SK-N-SH treated with all-trans-retinoic acid at 6 μM for 48 hours (cell line): ENCODE data around the gene CPAMD8.
A peak's percentile ranks its signal among the peaks of the same experiment; 100 is the strongest.

Experiments used
- ATAC-seq: fragments of 200-7000 bp; cut with Tn5 transposase; 3 replicates; pipeline ENCODE4 v1.9.1; 2020; ENCODE audit warnings: mild to moderate bottlenecking, moderate library complexity
- ARNTL ChIP-seq: fragments of 450-650 bp; formaldehyde crosslinking; IDR thresholded peaks from 2 replicates; pipeline ENCODE4 v1.5.0; 2020; ENCODE audit warnings: low read depth, mild to moderate bottlenecking, moderate library complexity, borderline replicate concordance
- BACH2 ChIP-seq: fragments of 250-450 bp; sonication (Bioruptor Pico); IDR thresholded peaks from 2 replicates; pipeline ENCODE4 v1.9.0; 2021; ENCODE audit warnings: mild to moderate bottlenecking, borderline replicate concordance
- CSDC2 ChIP-seq: fragments of 250-450 bp; sonication (Bioruptor Pico); IDR thresholded peaks from 2 replicates; pipeline ENCODE4 v1.5.0; 2020; ENCODE audit warnings: mild to moderate bottlenecking, moderate library complexity
- CSRNP3 ChIP-seq: fragments of 250-450 bp; sonication (Bioruptor Pico); IDR thresholded peaks from 2 replicates; pipeline ENCODE4 v1.5.1; 2021; ENCODE audit warnings: mild to moderate bottlenecking, moderate library complexity
- ESRRG ChIP-seq: fragments of 250-450 bp; sonication (Bioruptor Pico); IDR thresholded peaks from 2 replicates; pipeline ENCODE4 v1.6.1; 2021; ENCODE audit warnings: mild to moderate bottlenecking
- GLIS3 ChIP-seq: fragments of 250-450 bp; sonication (Bioruptor Pico); IDR thresholded peaks from 2 replicates; pipeline ENCODE4 v1.5.0; 2020; ENCODE audit warnings: mild to moderate bottlenecking, moderate library complexity
- ISL1 ChIP-seq: fragments of 250-450 bp; sonication (Bioruptor Pico); IDR thresholded peaks from 2 replicates; pipeline ENCODE4 v2.1.2; 2022; ENCODE audit warnings: mild to moderate bottlenecking, moderate library complexity
- OSR1 ChIP-seq: fragments of 250-450 bp; sonication (Bioruptor Pico); IDR thresholded peaks from 2 replicates; pipeline ENCODE4 v1.8.0; 2022; ENCODE audit warnings: moderate library complexity, mild to moderate bottlenecking, inconsistent platforms
- PATZ1 ChIP-seq: fragments of 250-450 bp; sonication (Bioruptor Pico); IDR thresholded peaks from 2 replicates; pipeline ENCODE4 v1.8.0; 2020; ENCODE audit warnings: mild to moderate bottlenecking, moderate library complexity, borderline replicate concordance
- POU6F1 ChIP-seq: fragments of 250-450 bp; sonication (Bioruptor Pico); IDR thresholded peaks from 2 replicates; pipeline ENCODE4 v1.8.0; 2021; ENCODE audit warnings: low read depth, mild to moderate bottlenecking, moderate library complexity, borderline replicate concordance
- PPARA ChIP-seq: fragments of 250-450 bp; sonication (Bioruptor Pico); IDR thresholded peaks from 2 replicates; pipeline ENCODE4 v1.5.0; 2020; ENCODE audit warnings: mild to moderate bottlenecking, borderline replicate concordance
- RARB ChIP-seq: fragments of 250-450 bp; sonication (Bioruptor Pico); IDR thresholded peaks from 2 replicates; pipeline ENCODE4 v1.8.0; 2021; ENCODE audit warnings: mild to moderate bottlenecking, moderate library complexity
- SNAI2 ChIP-seq: fragments of 250-450 bp; sonication (Bioruptor Pico); IDR thresholded peaks from 2 replicates; pipeline ENCODE4 v1.5.0; 2020; ENCODE audit warnings: mild to moderate bottlenecking, moderate library complexity
- TCF4 ChIP-seq: fragments of 250-450 bp; sonication (Bioruptor Pico); IDR thresholded peaks from 2 replicates; pipeline ENCODE4 v1.8.0; 2021; ENCODE audit warnings: mild to moderate bottlenecking, moderate library complexity, borderline replicate concordance
- TOX ChIP-seq: fragments of 250-450 bp; sonication (Bioruptor Pico); IDR thresholded peaks from 2 replicates; pipeline ENCODE4 v1.8.0; 2021; ENCODE audit warnings: mild to moderate bottlenecking, moderate library complexity, borderline replicate concordance
- ZC3H10 ChIP-seq: fragments of 250-450 bp; sonication (Bioruptor Pico); IDR thresholded peaks from 2 replicates; pipeline ENCODE4 v1.5.1; 2021; ENCODE audit warnings: mild to moderate bottlenecking, moderate library complexity
- ZFP30 ChIP-seq: fragments of 450-650 bp; formaldehyde crosslinking; IDR thresholded peaks from 2 replicates; pipeline ENCODE4 v1.5.0; 2022; ENCODE audit warnings: mild to moderate bottlenecking, moderate library complexity
- ZNF565 ChIP-seq: fragments of 450-650 bp; formaldehyde crosslinking; conservative IDR thresholded peaks from 2 replicates; pipeline ENCODE4 v1.5.0; 2020; ENCODE audit warnings: low read depth, mild to moderate bottlenecking, moderate library complexity
- ZNF70 ChIP-seq: fragments of 450-650 bp; formaldehyde crosslinking; IDR thresholded peaks from 2 replicates; pipeline ENCODE4 v1.5.0; 2020; ENCODE audit warnings: mild to moderate bottlenecking, moderate library complexity
- ZNF8 ChIP-seq: fragments of 450-650 bp; formaldehyde crosslinking; IDR thresholded peaks from 2 replicates; pipeline ENCODE4 v1.5.0; 2020; ENCODE audit warnings: mild to moderate bottlenecking, moderate library complexity
- TF ChIP-seq, protein P1 (sequence below): fragments of 250-450 bp; sonication (Bioruptor Pico); IDR thresholded peaks from 2 replicates; pipeline ENCODE4 v1.5.1; 2020; ENCODE audit warnings: low read depth, mild to moderate bottlenecking, moderate library complexity

Gene CPAMD8

GRCh38 chr19:16899566-16900075 lies 127.0 kb downstream of the CPAMD8 start:
- ATAC-seq: peak; percentile 34
- TF ChIP-seq ZFP30 (CRISPR knock-in tag): no peak
- TF ChIP-seq ESRRG (CRISPR knock-in tag): no peak
- TF ChIP-seq ZNF8 (CRISPR knock-in tag): no peak
- TF ChIP-seq CSDC2 (CRISPR knock-in tag): no peak
- TF ChIP-seq BACH2 (CRISPR knock-in tag): no peak
- no peak for TF ChIP-seq OSR1
- TF ChIP-seq PATZ1 (CRISPR knock-in tag): no peak
- no peak for TF ChIP-seq PPARA (CRISPR knock-in tag)
- TF ChIP-seq TCF4 (CRISPR knock-in tag): no peak

DNA sequence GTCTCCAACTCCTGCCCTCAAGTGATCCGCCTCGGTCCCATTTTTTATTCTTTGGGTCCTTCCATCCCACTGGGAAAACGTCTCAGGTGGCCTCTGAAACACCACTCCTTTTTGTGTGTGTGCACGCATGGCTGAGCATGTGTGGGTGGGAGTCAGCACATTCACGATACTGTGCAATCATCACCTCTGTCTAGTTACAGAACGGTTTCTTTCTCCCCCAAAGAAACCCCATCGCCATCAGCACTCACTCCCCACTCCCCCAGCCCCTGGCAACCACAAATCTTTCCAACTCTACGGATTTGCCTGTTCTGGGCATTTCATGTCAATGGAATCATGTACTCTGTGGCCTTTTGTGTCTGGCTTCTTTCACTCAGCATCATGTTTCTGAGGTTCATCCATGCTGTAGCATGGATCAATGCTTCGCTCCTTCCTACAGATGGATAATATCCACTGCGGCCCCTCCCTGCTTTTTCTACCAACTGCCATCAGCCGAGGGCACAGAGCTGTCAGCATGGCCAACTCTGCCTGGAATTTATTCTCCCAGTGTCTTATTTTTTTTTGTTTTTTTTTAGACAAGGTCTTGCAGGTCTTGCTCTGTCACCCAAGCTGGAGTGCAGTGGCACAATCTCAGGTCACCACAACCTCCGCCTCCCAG lies 128.1 kb downstream of the CPAMD8 start:
- TF ChIP-seq RARB (no peak), GLIS3 (no peak)
- ATAC-seq: no peak

DNA sequence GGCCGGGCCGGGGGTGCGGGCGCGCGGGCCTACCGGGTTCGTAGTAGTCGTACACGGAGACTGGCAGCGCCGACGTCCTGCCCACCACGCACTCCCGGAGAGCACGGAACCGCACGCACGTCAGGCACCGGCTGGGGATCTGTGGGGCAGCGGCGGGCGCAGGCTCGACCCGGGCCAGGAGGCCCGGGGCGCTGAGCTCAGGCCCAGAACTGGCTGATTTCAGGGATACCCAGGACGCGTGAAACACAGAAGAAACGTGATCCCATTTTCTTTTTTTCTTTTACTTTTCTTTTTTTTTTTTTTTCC lies 128.8 kb downstream of the CPAMD8 start:
- ATAC-seq: peak; percentile 49

GRCh38 chr19:16897029-16897855 lies 129.4 kb downstream of the CPAMD8 start:
- peak; percentile 93 for ATAC-seq
- TF ChIP-seq BACH2 (CRISPR knock-in tag) (no peak), ZC3H10 (CRISPR knock-in tag) (no peak), SNAI2 (CRISPR knock-in tag) (no peak), TOX (no peak), ZFP30 (CRISPR knock-in tag) (no peak), CSRNP3 (CRISPR knock-in tag) (no peak), ARNTL (CRISPR knock-in tag) (no peak), ZNF565 (CRISPR knock-in tag) (no peak), ESRRG (CRISPR knock-in tag) (no peak), PPARA (CRISPR knock-in tag) (no peak), ZNF70 (CRISPR knock-in tag) (no peak)
- TF ChIP-seq, all 23 proteins: peak for 0

More for the DNA sequence above, 128.8 kb downstream of the CPAMD8 start:
- TF ChIP-seq TCF4 (CRISPR knock-in tag) (no peak), BACH2 (CRISPR knock-in tag) (no peak), ZNF565 (CRISPR knock-in tag) (no peak), ZNF70 (CRISPR knock-in tag) (no peak), ISL1 (CRISPR knock-in tag) (no peak), CSRNP3 (CRISPR knock-in tag) (no peak)

DNA sequence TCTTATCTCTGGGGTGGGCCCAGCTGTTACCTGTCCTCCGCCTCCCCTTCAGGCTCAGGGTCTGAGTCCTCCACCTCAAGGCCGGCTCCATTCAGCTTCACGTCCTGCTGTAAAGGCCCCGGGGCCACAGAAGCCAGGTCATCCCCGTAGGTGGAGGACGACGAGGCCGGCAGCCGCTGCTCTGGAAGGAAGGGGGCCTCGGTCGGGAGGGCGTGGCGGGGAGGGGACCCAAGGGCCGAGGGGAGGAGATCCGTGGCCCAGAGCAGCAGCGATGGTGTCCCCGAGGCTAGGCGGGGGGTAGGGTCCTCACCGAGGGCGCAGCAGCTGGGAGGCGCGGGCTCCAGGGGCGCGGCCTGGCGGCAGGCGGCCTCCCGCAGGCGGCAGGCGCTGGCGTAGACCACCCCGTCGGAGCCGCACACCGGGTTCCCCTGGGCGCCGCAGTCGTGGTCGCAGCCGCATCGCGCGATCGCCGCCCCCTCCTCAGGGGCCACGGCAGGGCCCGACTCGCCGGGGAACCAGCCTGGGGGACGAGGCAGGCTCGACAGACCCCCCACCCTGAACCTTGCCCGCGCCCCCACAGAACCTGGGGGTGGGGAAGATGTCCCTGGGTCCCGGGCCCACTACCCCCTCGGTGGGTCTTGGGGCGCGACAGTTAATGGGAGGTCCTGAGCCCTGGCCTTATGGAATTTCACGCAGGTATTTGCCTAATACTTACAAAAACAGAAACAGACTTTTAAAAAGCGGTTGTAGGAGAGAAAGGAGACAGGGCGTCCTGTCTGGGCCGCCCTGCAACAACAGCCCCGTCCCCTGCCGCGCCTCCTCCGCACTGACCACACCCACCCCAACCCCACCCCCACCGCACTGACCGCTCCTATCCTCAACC lies 130.2 kb downstream of the CPAMD8 start:
- peak; percentile 35 for ATAC-seq
- TF ChIP-seq GLIS3 (no peak), ZNF8 (CRISPR knock-in tag) (no peak), ARNTL (CRISPR knock-in tag) (no peak), POU6F1 (no peak), OSR1 (no peak), CSDC2 (CRISPR knock-in tag) (no peak), ZC3H10 (CRISPR knock-in tag) (no peak), ZFP30 (CRISPR knock-in tag) (no peak), TOX (no peak), CSRNP3 (CRISPR knock-in tag) (no peak)
- TF ChIP-seq, protein P1, sequence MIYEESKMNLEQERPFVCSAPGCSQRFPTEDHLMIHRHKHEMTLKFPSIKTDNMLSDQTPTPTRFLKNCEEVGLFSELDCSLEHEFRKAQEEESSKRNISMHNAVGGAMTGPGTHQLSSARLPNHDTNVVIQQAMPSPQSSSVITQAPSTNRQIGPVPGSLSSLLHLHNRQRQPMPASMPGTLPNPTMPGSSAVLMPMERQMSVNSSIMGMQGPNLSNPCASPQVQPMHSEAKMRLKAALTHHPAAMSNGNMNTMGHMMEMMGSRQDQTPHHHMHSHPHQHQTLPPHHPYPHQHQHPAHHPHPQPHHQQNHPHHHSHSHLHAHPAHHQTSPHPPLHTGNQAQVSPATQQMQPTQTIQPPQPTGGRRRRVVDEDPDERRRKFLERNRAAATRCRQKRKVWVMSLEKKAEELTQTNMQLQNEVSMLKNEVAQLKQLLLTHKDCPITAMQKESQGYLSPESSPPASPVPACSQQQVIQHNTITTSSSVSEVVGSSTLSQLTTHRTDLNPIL (CRISPR knock-in tag): no peak
